Epithelial cell of prostate (primary cell): ENCODE data around the gene PRCP.

Source experiments
- DNase-seq: peaks from one replicate; pipeline ENCODE4 v3.0.0-alpha.2; 2011; ENCODE audit warnings: low read depth, low spot score
- H3K27ac ChIP-seq: fragments of 450-650 bp; 2 replicates; pipeline ENCODE4 v1.5.1; 2017; ENCODE audit warnings: mild to moderate bottlenecking

Gene PRCP

DNA sequence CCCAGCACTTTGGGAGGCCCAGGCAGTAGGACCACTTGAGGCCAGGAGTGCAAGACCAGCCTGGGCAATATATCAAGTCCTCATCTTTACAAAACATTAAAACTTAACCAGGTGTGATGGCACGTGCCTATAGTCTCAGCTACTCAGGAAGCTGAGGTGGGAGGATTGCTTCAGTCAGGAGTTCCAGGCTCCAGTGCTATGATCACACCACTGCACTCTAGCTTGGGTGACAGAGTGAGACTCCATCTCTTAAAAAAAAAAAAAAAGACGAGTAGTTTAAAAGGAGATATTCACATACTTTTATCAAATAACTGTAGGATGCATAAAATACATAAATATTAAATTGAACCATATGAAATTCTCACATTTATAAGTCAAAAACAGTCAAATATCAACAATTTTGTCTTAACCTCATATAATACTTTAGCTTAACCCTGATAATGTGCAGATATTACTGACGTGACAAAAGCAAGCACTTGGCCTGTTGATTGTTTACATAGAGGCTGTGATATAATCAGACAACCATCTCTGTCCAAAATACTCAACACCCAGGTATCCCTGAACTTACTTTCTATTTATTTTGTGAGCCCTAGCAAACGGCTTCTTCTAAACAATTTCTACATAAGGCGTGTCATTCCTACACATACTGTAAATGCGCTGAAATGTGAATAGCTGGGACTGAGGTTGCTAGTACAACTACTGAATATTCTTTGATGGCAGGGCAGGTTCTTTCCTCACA is 57.0 kb downstream of the PRCP start:
- DNase-seq = no peak

DNA sequence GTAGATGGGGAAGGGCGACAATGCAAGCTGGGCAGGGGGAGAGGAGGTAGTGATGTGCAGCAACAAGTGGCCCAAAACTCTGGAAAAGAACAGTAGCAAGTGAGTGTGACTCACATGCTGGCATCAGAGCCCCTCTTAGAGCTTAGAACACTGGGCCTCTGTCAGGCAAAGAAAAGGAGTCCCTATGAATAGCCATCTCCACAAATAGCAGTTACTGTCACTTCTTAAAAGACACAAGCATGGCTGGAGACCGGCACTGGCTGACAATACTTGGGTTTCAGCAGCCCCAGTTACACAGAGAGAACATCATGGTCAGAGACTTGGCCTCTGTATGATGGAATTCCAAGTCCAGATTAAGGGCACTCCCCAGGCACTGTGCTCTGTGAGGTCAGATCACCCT is 58.2 kb downstream of the PRCP start:
- H3K27ac ChIP-seq = no peak overlapping the region
- no peak for DNase-seq

More for the DNA sequence above, 57.0 kb downstream of the PRCP start:
- H3K27ac ChIP-seq = no peak overlapping the region

DNA sequence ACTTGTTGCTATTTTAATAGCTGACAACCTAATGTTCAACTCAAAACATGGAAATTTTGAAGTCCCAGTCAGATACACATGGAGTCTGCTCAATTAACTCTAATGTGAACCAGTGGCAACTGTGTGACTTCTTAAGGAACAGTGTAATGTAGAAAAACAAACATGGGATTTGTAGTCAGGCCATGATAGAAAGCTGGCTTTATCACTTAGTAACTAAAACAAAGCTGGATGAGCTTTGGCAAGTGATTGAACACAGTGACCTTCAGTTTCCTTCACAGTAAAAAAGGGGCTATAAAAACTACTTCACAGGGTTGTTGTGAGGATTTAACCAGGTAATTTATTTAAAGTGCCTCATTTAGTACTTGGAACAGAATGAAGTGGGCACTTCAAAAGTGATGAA is 62.6 kb downstream of the PRCP start:
- no peak for DNase-seq
- no peak overlapping the region for H3K27ac ChIP-seq

DNA sequence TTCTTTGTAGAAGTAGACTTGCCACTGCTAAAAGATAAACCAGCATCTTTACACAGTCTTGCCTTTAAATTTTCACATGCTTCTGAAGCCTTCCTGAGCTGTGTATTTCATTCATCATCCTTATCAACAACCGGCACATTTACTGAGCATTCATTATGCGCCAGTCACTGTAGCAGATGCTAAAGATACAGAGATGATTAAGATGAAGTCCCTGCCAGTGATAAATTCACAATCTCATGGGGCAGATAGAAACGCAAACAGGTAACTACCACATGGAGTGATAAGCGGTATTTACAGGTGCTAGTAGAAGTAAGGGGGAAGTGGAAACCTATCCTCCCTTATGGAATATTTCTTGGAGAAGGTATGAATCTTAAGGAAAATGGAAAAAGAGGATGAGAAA is 67.2 kb downstream of the PRCP start:
- H3K27ac ChIP-seq = no peak overlapping the region
- DNase-seq = no peak

DNA sequence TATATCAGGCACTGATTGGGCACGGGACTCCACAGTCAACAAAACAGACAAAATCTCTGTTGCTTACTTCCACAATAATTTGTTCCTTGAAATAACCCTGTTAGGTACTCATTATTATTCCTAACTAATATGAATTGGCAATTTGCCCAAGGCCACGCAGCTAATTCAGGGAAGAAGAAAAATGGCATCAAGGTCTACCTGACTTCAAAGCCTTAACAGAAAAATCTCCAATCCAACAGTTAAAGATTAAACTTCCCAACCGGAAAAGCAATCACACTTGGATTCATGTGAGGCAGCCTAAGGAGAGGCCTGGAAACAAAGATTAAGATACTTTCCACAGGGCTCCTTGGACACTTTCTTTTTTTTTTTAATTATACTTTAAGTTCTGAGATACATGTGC is 68.9 kb downstream of the PRCP start:
- DNase-seq = no peak
- H3K27ac ChIP-seq = no peak overlapping the region

DNA sequence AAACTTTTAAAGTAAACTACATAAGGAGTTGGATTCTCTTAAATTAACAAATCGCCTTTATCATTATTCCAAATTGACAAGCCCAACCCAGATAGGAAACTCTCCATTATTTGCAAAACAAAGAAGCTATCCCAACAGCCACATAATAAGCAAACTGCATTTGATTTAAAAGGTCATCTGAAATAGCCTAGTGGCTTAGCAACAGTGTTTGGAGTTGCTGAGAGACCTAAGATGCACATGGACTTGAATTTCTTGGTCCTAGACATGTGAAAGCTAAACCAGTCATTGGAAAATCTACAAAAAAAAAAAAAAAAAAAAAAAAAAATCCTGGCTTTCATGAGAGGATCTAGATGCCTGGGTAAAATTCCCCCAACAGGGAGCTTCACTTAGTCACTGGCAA is 69.5 kb downstream of the PRCP start:
- no peak overlapping the region for H3K27ac ChIP-seq
- no peak for DNase-seq

DNA sequence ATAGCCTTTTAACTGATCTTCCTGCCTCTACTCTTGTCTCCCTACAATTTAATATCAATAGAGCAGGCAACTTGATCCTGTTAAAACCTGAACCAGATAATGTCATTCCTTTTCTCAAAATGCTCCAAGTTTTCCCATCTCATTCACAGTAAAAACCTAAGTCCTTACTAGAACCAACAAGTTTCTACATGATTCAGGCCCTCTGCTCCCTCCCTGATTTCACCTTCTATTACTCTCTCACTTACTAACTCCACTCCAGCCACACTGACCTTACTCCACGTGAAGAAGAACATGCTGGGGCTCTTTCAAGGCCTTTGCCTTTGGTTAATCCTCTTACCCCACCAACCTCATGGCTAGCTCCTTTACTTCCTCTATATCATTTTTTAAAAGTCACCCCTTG is 71.1 kb downstream of the PRCP start:
- no peak for DNase-seq
- H3K27ac ChIP-seq = no peak overlapping the region

DNA sequence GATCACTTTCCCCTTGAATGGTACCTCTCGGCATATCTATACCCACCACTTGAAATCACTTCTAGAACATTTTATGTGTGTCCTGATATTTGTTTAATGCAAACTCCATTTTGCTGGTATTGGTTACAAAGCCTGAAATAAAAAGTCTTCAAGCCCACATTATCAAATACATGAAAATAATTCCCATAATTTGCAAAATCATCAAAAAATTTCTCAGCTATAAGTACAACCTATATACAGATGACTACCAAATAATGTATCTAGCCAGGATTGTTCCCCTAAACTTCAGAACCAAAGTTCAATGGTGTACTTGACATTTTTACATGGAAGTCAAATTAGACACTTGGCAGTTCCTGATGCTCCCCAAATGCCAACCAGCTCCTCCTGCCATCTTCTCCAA is 71.8 kb downstream of the PRCP start:
- no peak overlapping the region for H3K27ac ChIP-seq
- no peak for DNase-seq

DNA sequence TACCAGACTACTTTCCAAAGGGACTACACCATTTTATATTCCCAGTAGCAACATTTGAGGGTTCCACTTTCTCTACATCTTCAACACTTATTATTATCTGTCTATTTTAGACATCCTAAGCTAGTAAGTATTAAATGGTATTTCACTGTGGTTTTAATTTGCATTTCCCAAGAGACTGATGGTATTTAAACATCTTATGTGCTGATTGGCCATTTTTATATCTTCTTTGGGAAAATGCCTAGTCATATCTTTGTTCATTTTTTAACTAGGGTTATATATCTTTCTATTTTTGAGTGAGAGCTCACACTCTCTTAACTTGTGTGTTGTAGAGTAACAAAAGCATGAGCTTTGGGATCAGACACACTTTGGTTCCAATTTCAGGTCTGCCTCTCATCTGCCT is 73.7 kb downstream of the PRCP start:
- DNase-seq = no peak
- H3K27ac ChIP-seq = no peak overlapping the region

DNA sequence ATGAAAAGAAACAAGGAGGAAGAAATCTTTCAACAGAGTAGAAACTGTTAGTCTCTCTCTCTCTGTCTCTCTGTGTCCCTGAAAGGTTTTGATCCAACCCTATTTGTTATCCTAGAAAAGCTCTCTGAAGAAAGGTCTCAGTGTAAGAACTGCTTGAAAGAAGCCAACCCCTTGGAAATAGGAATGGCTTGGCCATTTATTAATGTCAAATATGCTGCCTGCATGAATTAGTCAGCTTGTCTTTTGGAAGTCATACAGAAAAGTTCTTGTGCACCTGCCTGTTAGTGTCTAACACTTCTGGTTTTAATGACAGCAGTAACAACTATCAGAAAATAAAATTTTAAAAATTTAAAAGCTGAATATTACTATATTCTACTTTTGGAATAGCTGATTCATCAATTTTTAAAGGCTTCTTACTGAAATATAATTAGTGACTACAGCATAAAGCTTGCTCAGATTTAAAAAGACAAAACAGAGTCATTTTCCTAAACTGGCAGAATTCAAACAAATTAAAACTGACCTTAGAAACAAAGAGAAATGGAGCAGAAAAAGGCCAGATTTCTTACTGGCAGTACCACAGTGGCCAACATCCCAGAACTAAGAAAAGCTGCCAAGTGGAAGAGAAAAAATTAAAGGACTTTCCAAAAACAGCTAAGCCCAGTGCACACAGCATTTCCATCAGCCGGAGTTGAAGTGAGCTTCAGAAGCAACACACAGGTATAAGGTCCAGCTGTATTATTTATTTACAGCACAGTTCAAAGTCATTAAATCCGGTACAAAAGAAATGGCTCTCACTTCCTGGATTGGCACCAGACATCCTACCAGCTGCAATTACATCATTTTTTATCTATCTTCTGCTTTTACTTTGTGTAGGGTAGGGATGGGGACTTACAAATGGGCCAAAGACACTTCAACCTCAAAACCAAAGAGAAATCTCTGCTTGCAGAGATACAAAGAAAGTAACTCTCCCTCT is 76.3 kb downstream of the PRCP start:
- no peak for DNase-seq
- no peak overlapping the region for H3K27ac ChIP-seq

DNA sequence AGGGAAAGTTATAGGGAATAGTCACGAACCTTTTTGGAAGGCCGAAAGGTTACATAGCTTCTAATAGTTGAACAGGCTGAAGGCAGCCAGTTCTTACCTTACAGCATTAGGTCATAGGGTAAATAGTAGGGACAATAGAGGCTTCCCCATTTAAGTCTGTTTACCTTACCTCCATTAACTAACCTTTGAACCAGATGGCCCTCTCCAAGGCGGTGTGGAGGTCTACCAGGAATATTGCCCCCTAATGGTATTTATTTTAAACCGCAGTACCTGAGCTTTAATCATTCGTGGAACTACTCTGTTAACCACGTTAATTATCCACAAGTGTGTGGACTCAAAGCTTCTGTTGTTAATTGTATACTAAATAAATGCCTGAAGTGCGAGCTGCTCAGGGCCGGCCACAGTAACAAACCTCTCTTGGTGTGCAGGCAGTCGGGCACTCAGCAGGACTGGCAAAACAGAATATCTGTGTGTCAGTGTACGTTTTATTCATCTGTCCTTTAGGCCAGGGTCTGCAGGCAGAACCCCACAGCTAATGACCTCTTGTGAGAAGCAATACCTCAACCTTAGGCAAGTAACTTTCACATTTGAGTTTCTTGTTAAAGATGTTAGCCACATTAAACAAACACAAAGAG is 81.7 kb downstream of the PRCP start:
- no peak for DNase-seq
- H3K27ac ChIP-seq = no peak overlapping the region

DNA sequence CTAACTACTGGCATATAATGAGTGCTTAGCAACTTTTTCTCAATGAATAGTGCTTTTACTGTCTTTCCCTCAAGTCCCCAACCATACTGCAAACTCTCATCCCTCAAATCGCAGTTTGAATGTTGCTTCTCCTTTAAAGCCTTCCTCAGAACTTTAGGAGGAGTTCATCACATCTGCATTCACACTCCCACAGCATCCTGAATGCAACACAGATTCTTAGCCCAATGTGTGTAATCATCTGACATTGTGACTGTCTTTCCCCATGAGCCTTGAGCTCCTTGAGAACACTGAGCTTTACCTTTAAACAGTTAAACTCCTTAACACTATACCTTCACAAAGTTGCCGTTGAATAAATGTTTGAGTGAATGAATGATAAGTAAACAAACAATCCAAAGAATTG is 84.8 kb downstream of the PRCP start:
- no peak overlapping the region for H3K27ac ChIP-seq
- no peak for DNase-seq

DNA sequence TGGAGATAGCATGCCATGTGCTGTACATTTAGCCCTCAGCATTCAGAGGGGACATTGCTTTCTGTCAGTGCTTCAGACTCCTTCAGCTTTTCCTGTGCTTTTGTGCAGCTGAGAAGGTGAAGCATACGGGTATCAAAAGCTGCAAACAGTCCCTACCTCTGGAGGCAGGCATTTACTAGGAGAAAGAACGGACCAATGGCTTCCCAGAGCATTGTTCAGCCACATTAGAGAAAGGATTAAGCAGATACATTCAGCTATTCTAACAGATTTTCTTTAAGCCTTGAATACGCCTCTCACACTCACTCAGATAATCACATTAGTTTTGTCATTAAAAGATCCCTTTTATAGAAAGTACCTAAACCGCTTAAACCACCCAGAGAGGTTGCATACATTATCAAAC is 85.9 kb downstream of the PRCP start:
- DNase-seq = no peak
- no peak overlapping the region for H3K27ac ChIP-seq

DNA sequence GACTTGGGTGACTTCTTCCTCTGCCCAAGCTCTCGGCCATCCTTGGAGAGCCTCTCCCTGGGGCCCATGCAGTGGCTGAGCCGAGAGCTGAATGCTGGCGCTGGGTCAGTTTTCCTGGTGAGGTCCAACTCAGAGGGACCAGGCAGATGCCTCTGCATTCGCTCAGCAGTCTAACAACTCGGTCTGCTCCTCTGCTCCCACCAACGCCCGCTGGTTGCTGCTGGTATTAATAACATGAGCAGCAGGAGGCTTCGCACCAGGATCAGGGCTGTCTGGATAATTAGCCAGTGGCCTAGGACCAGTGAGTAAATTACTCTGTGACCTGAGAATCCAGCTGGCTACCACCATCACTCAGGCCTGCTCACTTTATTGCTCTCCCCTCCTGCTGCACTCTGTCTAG is 88.9 kb downstream of the PRCP start:
- no peak overlapping the region for H3K27ac ChIP-seq
- DNase-seq = no peak

DNA sequence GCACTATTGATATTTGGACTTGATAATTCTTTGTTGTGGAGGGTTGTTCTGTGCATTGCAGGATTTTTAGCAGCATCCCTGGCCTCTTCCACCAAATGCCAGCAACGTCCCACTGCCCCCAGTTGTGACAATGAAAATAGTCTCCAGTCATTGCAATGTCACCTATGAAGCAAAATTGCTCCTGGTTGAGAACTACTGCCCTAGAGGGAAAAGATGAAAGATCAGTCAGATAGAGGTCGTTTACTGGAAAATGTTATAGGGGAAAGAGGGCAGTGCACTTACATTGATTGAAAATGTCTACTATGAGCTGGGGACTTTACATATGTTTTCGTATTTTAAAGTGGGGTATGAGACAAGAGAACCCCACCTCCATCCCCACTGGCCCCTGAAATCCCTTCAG is 89.5 kb downstream of the PRCP start:
- no peak for DNase-seq
- H3K27ac ChIP-seq = no peak overlapping the region

DNA sequence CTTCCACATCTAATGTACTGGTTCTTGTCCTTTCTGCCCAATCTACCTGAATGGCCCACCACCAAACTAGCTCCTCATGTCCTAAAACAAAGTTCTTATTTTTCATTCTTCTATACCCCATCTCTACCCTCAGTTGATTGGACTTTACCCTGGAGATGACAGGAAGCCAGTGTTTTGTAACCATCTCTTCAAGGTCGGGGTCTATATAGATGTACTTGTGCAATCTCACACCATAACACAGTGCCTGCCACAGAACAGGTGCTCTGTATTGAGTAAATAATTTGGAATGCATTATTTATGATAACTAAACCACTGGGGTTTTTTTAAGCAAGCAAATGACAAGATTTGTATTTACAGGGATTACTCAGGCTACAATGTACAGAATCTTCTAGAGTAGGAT is 89.9 kb downstream of the PRCP start:
- no peak for DNase-seq

DNA sequence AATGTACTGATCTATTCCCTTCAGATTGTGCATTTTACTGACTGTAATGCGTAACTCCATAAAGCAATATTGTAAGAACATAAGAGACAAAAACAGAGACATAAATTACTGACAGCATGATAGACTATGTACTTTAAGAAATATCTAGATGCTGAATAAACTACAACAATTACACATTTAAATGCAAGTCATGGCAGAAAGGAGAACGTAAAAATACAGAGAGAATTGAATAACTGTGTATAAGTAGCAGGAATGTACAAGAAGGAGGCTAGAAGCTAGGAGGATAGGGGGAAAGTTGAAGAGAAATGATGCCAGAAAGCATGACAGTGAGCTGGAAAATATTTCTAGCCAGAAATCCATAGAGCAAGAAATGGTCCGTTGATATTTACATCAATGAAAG is 92.6 kb downstream of the PRCP start:
- no peak for DNase-seq
- no peak overlapping the region for H3K27ac ChIP-seq

More for the DNA sequence above, 89.9 kb downstream of the PRCP start:
- no peak overlapping the region for H3K27ac ChIP-seq

DNA sequence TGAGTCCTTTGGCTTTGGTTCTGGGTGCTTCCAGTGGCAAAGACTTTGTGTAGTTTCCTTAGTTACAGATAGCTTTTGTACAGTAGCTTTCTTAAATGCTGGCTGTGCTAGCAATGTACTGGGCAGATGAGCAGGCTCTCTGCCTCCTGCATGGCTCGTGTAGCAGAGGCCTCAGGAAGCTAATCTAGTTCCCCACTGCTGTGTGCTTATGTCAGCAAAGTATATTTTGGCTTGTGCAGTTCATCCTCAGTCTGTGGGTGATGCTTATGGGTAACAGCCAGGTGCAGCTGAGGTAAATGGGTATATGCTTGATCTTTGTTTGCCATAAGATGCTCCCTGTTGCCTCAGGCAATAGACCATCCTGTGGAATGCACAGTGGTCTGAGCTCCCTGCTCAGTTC is 97.5 kb downstream of the PRCP start:
- H3K27ac ChIP-seq = no peak overlapping the region
- no peak for DNase-seq

DNA sequence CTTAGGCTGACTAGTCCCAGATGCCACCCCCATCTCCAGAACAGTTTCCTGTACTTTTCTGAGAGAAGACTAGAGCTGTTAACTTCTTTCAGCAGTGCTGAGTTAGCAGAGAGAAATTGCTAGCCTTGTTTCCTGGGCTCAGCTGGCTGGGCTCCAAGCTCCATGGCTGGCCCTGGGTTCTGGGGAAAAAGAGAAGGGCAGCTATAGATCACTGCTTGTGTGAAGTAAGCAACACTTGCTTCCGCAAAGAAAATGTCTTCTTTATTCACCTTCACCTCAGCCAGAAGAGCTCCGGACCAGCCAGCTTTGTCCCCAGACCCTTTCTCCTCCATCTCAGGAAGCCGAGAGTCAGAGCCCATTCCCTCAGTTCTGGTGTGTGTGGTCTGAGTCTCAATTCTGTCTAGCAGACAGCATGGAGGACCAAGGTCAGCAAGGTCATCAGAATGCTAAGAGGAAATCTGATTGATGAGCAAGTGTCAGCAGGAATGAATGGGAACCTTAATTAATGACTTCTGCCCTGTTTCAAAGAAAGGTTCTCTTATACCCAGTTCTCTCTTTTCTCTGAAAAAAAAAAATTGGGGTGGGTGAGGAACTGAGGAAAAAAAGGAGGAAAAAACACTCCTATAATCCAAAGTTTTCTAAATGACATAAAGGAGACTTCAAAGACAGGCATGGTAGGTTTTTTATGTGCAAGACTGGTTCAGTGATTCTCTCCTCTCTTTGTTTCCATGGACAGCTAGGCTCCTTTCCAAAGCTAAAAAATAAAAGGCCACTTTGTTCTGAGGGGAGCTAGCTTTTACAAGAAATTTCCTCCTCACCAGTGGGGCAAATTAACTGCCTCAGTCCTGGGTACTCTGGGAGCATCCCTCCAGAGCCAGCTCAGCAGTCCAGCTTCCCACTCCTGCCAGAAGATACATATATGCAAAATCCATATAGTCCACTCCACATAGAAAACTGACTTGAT is 103.0 kb downstream of the PRCP start:
- H3K27ac ChIP-seq = no peak overlapping the region
- no peak for DNase-seq

DNA sequence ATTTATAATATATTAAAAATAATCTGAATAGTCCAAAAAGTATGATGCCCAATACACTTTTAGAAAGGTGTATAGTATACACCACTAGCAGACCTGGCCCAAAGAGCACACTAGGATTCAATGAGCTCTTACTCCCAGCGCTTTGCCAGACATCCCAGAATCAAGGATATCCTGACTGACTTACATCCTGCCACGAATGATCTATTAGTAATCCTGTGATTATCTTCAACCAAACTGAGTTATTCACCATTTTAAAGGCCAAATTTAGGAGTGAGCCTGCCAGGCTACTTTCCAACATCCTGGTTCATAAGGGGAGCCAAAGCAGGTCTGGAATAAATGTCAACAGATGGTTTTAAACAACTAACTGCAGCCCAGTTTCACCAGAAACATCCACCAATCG is 105.7 kb downstream of the PRCP start:
- H3K27ac ChIP-seq = no peak overlapping the region
- DNase-seq = no peak
